ENCODE results near the gene PMIS2.

DNA sequence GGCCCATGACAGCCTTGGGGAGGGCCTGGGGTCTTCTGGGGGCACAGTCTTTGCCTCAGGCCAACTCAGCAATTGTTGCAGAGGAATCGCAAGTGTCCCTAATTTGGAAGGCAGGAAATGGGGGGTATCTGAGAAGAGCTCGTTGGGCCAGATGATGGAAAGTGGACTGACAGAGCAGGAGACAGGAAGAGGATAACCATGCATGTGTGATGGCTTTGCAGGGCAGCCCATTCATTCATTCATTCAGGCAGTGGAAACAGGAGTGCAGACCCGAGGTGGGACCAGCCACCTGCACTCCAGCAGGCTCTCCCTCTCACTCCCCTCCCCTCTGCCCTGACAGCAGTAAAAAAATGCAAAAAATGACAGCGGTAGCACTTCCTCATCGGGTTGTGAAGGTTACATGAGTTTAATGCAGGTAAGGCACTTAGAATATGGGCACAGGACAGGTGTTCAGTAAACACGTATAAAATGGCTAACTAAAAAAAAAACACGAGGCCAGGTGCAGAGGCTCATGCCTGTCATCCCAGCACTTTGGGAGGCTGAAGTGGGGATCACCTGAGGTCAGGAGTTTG is 45.5 kb upstream of the PMIS2 start:
- TF ChIP-seq POLR2AphosphoS5 (IDR thresholded peaks at IDR 0.05) (no peak), CTCF (IDR thresholded peaks at IDR 0.05) (no peak), POLR2A (IDR thresholded peaks at IDR 0.05) (no peak)
